ENCODE measurements around the gene SLC39A13.
A peak's percentile ranks its signal among the peaks of the same experiment; 100 is the strongest.

Gene SLC39A13

DNA sequence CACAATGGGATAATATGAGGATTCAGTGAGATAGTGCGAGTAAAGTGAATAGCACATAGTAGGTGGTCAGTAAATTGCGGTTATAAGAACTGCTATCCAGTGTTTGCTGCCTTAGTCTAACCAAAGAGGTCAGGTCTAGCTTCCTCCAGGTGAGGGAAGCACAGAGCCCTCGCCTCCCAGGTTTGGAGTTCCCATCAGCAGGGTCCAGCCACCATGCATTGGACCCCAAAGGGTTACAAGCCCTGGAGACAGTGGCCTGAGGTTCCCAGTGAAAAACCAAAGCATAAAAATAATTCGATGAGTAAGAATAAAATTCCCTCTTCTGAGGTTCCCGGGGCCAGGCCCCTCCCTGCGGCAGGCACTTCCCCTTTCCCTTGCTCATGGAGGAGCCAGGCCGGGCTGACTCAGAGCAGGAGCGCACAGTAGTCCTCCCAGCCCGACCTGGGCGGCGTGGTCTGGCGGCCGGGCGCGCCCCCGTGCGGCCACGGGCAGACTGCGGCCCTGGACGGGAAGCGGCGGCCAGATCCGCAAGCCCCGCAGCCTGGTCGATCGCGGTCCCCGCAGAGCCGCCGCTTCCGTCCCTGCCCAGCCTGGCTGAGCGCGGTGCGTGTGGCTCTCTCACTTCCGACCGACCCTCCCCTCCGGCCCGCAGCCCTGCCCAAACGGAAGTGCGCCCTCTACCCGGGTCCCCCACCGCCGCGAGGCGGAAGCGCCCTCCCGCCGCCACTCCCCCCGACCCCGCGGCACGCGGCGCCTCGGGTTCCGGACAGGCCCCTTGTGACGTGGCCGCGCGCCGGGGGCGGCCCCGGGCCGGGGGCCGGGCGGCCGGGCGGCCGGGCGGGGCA is at the start of gene SLC39A13:
Gene SLC39A13, plus strand, starts transcription at position 845 of the 845 bp plus-strand sequence. CDS start 1,505 bp downstream, outside the sequence.
- peak; percentile 98 for DNase-seq

DNA sequence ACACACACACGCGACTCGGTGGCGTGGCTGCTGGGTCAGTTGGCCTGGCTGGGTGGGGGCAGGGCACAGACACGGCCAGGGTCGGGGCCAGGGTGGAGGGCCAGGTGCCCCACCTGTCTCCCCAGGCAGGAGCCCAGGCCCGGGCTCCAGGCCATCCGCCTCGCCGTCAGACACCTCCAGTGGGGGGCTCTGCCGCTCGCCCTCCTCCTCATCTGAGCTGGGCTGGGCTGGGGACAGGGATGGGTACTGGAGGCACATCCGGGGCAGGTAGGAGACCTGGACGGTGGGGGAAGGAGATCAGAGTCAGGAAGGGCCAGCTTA is 49.7 kb upstream of the SLC39A13 start:
- DNase-seq, result no peak

DNA sequence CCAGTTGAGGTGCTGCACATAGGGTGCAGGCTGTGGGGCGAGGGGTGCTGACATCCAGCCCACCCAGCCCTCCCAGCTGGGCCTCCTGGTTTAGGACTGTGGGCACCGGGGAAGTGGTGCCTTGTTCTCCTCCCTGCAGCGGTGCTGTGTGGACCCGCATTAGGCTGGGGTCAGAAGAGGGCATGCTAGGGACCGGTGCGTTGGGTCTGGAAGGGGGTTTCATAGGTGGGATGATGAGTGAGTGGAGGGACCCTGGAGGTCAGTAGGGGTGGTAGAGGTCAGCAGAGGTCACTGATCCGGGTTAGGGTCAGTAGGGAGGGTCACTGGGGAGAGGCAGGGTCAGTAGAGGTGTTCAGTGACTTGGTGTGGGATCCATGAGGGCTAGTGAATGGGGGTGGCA is 49.2 kb upstream of the SLC39A13 start:
- no peak for DNase-seq

DNA sequence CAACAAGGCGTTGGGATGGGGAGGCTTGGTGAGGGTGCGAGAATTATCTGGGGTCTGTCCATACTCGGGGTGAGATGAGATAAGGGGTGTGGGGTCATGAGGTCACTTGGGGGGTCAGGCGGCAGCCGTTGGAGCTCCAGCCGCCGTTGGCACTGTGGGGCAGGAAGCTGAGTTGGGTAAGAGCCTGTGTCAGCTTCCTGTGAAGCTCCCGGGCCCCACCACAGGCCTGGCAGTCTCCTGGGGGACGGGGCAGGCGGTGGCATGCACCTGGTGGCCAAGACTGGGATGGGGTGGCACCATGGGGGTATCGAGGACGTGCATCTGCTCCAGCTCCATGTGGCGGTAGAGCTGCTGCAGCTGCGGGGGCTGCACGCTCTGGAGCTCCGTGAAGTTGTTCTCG is 48.8 kb upstream of the SLC39A13 start:
- no peak for DNase-seq

DNA sequence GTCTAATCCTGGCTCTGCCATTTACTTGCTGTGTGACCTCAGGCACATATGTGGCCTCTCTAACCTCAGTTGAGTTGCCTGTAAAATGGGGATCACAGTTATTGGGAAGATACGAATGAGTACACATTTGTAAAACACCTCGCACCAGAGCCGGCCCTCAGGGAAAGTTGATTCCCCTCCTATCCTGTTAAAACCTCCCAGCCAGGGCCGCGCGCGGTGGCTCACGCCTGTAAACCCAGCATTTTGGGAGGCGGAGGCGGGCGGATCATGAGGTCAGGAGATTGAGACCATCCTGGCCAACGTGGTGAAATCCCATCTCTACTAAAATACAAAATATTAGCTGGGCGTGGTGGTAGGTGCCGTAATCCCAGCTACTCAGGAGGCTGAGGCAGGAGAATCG is 48.0 kb upstream of the SLC39A13 start:
- no peak for DNase-seq

DNA sequence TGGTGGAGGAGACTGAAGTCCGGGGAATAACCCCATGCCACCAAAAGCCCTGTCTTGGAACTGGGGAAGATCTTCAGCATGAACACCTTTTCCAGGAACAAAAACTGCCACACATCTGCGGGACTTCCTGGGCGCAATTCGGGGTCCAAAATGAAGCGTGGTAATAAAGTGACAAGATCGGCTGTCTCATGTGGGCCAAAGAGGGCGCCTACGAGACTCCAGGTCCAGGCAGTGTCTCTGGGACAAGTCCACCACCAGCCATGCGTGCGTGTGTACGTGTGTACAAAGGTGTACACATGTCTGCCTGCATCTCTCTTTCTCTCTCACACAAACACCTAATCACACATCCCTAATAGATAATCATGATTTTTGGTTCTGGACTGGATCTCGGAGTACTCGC is 47.0 kb upstream of the SLC39A13 start:
- no peak for DNase-seq

DNA sequence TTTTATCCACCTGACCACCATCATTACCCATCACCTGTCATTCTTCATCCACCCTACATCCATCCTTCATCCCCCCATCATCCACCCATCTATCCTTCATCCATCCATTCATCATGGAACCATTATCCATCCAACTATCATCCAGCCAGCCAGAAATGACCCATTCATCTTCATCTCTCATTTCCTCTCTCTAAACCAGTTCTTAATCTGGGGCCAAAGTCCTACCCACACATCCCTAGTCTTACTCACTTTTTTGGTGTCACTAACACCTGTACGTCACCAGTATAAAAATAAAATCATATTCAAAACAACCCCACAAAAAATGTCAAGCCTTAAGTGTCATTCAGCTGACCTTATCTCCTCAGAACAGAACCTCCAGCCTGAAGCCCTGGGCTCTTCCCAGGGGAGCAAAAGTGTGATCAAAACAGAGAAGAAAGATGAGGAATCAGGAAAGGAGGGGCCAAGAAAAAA is 42.3 kb upstream of the SLC39A13 start:
- DNase-seq, result no peak

DNA sequence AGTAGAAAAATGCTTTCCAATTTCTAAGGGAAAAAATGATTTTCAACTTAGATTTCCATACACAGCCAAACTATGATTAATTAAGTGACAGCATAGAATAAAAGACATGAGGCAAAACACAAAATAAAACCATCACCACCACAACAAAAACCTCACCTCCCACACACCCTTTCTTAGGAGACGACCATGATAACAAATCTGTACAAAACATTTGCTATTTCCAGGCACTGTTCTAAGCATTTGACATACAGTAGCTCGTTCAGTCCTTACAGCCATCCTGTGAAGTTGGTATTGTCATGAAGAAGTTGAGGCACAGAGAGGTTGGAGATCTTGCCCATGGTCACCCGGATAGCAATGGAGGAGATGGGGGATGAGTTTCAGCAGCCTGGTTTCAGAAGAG is 38.7 kb upstream of the SLC39A13 start:
- no peak for DNase-seq

DNA sequence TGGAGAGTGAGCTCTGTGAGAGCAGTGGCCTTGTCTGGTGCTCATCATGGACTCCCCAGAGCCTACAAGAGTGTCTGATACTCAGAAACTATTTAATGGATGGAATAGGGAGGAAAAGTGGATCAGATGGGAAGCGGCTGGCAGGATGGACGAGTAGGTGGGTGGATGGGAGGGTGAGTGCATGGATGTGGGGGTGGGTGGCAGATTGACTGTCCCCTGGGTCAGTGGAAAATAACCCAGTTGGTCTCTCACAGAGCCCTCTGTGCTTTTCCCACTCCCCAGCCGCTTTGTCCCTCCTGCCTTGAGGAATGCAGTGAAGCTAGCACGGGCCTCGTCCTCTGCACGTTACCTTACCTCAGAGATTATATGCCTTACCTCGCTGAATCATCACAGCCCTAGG is 36.0 kb upstream of the SLC39A13 start:
- no peak for DNase-seq

DNA sequence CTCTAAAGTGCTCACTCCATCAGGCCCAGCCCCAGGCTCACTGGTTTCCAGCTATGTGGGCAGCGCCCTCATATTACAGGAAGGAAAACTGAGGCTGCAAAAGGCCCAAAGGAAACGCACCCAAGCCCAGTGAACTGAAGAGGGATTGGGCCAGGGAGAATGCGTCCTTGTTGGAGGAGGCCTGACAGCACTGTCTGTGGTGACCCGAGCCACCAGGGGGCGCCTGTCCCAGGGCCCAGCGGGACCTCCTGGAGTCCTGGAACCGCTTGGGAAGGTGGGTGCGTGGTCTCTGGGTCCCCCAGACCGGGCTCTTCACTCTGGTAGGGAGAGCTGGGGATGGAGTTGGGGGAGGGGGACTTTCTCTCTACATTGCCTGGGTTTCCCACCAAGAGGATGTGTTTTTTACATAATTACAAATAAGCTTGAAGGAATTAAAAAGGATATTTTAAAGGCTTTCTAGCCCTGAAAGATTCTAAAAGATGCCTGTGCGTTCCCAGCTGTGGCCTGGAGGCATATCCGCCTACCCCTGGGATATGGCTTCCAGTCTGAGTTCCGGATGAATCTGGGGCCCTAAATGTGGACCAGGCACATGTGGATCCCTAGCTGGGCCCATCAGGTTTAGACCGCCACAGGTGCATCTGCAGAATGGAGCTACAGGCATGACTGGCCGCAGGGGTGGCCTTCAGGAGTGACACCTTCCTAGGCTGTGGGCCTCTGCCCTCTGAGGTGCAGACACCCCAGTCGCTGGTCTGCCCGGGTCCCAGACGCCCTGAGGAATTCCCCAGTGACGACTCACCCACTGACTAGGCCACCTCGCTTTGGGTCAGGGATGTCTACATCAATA is 34.3 kb upstream of the SLC39A13 start:
- DNase-seq, result peak; percentile 97

DNA sequence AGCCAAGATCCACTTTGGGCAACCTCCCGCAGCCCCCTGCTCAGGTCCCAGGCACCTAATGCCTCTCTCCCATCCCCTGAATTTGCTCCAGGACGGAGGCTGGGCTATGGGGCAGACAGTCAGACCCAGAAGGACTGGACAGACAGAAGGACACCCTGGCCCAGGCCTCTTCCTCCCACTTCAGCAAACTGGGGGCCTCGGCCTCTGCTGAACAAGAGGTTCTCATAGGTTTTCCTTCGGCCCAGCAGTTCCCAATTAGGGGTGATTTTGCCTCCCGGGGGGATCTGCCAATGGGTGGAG is 33.7 kb upstream of the SLC39A13 start:
- DNase-seq, result no peak

DNA sequence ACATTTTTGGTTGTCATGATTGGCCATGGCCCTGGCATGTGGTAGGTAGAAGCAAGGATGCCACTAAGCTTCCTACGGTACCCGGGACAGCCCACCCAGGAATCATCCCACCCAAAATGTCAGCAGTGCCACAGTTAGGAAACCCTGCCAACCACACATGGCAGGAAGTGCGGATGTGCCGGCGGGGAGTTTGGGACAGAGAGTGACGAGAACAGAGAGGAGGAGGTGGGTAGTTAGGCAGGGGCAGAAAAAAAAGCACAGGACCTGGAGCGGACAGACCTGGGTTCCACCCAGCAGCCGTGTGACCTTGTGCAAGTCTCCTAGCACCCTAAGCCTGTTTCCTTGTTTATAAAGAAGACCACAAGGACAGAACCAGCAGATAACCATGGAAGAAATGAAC is 33.4 kb upstream of the SLC39A13 start:
- no peak for DNase-seq

DNA sequence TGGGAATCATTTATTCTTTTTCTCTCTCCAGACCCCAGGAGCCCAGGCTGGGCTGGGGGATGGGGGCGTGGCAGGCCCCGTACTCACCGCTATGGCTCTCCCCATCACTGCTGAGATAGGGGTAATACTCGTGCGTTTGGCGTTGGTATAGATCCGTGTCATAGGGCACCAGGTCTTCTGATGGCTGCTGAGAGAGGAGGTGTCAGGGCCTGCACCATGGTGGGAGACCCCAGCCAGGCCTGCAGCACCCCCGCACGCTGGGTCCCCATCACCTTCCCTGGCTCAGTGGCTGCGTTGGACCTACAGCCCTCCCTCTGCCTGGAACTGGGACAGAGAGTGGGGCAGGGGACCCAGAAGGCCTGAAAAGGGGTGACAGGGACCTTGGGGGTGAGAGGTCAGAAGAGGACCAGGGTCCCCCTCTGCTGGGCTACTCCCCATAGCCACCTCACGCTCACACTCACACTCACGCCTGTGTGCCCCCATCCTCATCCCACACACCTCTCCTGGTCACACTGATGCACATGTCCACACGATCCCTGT is 32.8 kb upstream of the SLC39A13 start:
- no peak for DNase-seq

DNA sequence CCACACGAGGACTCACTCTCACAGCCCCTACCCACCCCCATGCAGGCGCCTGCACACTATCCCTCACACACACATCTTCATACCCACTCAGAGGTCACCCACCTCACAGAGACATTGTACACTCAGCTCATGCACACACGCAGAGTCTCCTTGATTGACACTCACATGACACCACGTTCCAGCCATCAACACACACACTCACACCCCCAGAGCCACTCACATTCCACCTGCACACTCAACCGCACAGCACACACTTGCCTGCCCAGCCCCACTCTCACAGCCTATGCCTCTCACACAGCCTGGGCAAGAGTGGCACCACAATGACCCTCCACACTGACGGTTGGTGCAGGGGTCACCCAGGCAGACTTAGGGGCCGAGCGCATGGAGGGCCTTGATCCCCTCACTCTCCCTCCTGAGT is 32.3 kb upstream of the SLC39A13 start:
- no peak for DNase-seq

DNA sequence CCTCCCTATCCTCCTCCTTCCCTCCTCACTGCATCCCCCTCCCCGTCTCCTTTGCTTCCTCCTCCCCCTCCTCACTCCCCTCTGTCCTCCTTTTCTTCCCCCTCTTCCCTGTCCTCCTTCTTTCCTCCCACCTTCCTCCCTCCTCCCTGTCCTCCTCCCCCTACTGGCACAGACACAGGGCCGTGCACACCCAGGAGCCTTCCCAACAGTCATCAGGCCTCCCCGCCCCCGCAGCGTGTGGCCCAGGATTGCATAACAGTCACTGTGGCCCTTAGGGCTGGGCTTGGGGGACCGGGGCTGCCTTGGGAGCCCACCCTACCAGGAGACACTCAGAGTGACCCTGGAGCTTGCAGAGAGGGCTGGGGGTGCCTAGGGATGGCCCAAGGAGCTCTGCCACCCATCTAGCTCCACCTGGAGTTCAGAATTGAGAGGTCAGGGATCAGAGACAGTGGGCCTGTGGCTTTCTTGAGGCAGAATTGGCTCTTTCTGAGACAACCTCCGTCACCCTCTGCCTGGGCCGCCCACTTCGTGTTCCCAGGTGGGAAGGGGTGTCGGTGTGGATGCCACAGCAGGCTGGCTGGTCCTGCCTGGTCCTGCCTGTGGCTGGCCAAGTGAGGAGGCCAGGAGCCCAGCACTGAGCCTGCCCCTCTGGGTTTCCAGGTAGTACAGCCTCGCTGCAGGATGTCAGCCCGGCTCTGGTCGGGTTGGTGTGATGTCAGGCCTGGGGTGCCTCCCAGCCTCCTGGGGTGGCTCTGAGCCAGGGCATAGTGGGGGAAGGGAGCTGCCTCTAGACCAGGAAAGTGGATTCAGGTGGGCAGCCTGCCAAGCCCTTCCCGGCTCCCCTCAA is 31.6 kb upstream of the SLC39A13 start:
- DNase-seq, result no peak

DNA sequence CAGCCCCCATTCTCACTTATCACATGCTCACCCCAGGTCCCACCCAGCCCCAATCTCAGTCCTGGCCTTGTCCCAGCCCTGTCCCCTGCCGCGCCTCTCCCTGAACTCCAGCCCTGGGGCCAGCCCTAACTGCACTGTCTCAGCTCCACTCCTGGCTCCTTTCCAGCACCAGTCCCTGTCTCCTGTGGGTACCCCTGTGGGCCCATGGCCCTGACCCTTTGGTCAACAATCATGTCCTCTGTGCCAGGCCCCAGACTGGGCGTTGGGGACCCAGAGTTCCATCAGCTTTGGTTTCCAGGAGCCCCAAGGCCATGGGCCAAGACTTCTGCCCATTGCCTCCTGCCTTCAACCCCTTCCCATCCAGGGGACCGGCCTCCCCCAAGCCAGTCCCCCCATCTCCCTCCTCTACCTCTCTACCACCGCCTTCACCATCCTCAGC is 30.8 kb upstream of the SLC39A13 start:
- no peak for DNase-seq

DNA sequence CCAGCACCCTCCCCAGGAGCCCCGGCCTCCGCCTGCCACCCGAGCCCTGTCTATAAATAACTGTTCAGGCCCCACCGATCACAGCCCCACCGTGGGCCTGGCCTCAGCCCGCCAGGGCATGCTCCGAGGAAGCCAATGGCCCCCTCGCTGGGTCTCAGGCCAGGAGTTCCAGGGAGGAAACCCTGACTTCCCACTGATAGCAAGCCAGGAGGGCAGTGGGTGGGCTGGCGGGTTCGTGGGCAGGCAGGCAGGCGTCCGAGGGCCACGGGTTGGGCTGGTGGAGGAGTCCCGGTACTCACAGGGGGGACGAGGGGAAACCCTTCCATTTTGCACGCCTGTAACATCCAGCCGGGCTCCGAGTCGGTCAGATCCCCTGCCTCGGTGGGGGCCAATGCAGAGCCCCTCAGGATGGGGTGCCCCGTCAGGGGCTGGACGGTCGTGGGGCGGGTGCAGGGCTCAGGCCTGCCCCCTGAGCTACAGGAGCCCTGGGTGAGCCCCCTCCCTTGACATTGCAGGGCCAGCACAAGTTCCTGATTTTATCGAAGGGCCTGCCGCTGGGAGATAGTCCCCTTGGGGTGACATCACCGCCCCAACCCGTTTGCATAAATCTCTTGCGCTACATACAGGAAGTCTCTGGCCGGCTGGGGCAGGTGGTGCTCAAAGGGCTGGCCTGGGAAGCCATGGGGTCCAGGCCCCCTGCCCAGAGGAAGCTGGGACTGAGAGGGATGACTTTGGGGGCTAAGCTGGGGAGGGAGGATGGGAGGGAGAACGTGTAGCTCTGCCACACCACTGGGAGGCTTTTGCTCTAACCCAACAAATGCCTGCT is 30.2 kb upstream of the SLC39A13 start, which contains the start of gene SPI1:
Gene SPI1, minus strand, starts transcription at position 538 of the 826 bp plus-strand sequence. Its CDS starts 194 bp downstream, at position 344.
- no peak for DNase-seq

DNA sequence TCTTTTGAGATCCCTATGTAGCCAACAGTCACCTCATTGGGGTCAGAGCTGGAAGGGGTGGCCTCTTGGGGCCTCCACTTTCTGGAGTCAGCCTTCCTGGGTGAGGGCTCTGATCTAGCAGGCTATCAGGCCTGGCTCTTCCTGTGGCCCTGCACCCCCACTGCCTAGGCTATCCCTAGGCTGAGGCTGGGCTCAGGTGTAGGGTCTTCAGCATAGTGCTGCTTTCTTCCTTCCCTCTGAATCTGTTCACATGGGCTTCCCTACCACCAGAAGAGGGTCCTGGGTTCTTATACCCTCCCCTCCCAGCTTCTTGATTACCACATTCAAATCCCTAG is 29.6 kb upstream of the SLC39A13 start:
- DNase-seq, result no peak

DNA sequence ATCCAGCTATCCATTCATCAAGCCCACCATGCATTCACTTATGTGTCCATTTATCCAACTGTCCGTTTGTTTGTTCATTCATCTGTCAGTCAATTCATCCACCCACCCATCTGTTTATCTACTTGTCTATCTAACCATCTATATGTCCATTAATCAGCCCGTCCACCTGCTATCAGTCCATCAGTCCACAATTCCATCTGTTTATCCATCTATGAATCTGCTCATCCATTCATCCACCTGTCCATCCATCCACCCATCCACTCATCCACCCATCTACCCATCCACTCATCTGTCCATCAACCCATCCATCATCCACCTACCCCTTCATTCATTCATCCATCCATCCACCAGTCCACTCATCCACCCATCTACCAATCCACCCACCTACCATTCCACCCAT is 29.1 kb upstream of the SLC39A13 start:
- DNase-seq, result no peak

DNA sequence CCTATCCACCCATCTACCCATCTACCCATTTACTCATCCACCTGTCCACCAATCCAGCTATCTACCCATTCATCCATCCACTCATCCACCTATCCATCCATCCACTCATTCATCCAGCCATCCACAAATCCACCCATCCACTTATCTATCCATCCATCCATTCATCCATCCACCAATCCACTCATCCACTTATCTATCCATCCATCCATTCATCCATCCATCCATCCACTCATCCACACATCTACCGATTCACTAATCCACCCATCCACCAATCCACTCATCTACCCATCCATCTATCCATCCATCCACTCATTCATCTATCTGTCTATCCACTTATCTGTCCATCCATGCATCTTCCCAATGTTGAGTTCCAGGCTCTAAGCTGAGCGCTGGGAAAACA is 28.3 kb upstream of the SLC39A13 start:
- no peak for DNase-seq

DNA sequence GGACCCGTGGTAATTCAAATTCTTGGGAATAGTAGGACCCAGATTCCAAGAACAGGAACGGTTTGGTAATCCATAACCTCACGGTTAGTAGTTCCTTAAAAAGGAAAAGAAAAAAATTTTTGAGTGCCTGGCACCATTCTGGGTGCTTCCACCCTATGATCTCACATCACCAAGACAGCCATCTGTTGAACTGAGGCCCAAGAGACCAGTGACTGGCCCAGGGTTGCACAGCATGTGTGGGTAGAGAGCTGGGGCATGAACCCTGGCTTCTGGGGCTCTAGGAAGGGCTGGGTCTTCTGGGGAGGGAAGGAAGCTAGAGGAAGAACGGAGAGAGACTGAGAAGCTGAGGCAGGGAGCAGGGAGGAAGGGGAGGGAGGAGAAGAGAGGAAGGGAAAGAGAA is 25.3 kb upstream of the SLC39A13 start:
- peak; percentile 36 for DNase-seq

DNA sequence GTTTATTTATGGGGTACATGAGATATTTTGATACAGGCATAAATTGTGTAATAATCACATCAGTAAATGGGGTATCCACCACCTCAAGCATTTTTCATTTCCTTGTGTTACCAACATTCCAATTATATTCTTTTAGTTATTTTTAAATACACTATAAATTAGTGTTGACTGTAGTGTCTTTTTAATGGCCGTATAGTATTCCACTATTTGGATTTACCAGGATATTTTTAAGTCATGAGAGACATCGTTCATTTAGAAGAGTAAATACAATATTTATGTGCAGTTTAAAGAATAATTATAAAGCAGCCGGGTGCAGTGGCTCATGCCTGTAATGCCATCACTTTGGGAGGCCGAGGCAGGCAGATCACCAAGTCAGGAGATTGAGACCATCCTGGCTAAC is 23.9 kb upstream of the SLC39A13 start:
- no peak for DNase-seq

Measured in activated CD8-positive, alpha-beta memory T cell treated with anti-CD3 and anti-CD28 coated beads, Interleukin-2, amount 50 U/mL, for 48 hours (primary cell).